ENCODE results near the gene ENDOV.

ENDOV gene

DNA sequence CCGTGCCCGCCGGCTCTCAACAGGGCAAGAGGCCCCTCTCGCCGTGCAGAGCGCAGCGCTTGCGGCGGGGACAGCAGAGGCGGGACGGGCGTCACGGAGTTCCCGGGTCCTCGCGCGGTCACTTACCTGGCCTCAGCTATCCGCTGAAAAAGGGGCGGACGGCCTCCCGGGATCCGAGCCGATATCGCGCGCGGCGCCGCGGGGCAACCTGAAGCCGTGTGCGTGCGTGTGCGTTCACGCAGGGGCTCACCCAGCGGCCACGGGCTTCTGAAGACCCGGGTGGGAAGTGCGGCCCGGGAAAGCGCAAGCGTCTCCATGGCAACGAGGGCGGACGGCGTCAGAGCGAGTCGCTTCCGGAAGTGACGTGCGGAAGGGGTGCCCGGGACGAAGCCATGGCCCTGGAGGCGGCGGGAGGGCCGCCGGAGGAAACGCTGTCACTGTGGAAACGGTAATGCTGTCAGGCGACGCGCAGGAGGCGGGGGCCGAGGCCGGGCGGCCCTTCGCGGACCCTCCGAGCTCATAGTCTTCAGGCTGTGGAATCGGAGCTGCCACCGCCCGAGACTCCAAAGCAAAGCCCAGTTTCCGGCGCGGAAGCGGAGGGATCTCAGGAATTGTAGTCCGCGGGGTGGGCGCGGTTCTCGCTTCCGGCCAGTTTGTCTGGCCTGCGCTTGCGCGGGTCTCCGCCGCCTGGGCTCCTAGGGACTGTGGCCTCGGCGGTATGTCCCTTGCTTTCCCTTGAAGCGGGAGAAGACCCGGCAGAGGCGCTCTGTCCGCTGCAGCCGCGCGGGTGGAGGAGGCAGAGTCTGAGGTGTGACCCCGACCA is at the start of gene ENDOV:
TSS of gene ENDOV (plus strand) at position 365 of the 823 bp plus-strand sequence. CDS start at position 393, 28 bp downstream.
- DNase-seq (ENCODE audit: low read depth in 2 of 2), result peak; percentile 87 to 88

DNA sequence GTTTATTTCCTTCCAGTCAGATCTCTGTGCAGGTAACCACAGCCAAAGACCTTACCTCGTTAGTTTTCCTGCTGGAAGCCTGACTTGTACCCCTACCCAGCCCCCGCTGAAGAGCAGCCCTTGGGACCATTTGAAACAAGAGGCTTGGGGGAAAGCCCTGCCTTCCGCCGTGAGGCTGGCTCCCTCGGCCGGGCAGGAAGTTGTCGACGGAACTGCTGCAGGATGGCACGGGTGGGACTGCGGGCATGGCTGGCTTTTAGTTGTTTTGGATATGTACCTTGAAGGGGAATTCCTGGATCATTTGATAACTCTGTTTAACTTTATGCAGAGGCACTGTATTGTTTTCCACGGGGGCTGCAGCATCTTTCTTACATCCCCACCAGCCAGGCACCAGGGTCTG is 49.0 kb upstream of the ENDOV start:
- no peak for DNase-seq (ENCODE audit: low read depth in 2 of 2)

DNA sequence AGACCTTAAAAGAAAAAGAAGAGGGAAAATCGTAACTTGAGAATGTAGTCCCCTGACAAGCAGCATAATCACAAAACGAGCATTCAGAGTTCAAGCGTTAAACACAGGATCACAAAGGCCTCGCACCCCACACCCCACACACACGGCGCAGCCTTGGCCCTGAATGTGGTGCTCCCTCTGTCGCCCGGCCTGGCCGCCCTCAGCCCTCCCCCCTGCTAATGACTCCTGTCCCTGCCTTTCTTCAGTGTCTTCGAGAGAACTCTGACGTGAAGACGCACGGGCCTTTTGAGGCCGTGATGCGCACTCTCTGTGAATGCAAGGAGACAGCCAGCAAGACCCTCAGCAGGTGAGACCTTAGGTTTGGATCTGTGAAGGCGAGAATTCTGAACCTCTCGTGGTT is 47.5 kb upstream of the ENDOV start:
- DNase-seq (ENCODE audit: low read depth in 2 of 2), result no peak

DNA sequence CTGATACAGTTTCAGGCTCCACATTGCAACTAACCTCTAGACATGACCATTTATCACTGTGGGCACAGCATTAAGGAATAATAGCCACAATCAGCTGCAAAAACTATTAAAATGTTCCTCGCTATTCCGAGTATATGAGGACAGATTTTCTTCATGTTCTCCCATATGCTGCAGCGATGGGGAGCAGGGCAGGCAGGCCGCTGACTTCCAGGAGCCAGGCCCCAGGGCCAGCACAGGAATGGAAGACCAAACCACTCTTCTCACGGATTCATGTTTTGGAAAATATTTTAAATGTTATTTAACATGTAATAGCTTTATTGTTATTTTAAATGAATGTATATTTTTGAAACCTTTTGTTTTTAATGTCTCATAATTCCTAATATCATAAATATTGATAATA is 43.8 kb upstream of the ENDOV start:
- no peak for DNase-seq (ENCODE audit: low read depth in 2 of 2)

DNA sequence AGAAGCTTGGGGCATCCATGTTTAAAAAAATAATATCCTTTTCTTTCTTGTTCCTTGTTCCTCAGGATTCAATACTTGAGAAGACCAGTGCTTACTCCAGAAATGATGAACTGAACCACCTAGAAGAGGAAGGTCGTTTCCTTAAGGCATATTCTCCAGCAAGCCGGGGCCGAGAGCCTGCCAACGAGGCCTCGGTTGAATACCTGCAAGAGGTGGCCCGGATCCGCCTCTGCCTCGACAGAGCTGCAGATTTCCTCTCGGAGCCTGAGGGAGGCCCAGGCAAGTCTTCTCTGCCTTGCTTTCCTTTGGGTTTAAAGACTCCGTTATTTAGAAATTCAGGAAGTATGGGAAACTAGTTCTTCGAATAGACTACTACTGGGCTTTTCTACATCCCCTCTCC is 42.5 kb upstream of the ENDOV start:
- no peak for DNase-seq (ENCODE audit: low read depth in 2 of 2)

DNA sequence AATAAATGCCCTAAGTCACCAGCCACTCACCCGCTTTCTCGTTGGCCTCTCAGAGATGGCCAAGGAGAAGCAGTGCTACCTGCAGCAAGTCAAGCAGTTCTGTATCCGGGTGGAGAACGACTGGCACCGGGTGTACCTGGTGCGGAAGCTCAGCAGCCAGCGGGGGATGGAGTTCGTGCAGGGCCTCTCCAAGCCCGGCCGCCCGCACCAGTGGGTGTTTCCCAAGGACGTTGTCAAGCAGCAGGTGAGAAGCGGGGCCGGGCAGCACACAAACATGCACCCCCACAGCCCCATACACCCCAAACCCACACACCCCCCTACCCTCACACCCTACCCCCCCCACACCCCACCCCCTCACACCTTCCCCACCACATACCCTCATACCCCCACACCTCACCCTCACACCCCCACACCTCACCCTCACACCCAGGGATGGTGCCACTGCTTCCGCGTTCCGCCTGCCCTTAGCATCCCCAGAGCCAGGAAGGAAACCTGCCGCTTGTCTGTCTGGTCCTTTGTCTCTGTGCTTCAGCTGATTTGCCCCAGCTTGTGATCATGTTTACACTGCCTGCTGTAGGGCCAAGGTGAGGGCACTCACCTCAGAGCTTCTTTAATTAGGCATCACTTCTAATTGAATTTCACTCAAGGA is 41.9 kb upstream of the ENDOV start:
- no peak for DNase-seq (ENCODE audit: low read depth in 2 of 2)

DNA sequence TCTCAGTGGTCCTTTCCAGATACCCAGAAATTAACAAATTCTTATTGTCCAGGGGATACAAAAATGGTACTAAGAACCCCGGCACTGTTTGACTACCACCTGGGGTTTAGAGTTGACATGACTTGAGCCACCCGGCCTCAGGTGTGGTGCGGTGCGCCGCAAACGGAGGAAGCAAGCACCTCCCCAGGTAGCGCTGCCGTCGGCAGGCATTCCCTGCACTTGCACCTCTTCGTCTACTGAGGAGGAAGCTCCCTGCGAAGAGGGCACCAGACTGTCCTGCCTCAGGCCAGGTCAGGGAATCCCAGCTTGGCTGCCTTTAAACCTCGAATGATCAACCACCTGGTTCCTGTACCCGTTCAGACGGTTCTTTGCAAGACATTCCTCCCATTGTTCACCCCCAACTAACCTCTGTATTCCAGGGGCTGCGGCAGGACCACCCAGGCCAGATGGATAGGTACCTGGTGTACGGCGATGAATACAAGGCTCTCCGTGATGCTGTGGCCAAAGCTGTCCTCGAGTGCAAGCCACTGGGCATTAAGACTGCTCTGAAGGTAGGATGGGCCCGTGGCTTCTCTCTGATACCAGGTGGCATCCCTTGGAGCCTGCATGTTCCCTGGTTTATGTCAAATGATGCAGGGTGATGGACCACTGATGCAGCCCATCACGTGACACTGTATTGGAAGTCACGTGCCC is 40.8 kb upstream of the ENDOV start:
- no peak for DNase-seq (ENCODE audit: low read depth in 2 of 2)

DNA sequence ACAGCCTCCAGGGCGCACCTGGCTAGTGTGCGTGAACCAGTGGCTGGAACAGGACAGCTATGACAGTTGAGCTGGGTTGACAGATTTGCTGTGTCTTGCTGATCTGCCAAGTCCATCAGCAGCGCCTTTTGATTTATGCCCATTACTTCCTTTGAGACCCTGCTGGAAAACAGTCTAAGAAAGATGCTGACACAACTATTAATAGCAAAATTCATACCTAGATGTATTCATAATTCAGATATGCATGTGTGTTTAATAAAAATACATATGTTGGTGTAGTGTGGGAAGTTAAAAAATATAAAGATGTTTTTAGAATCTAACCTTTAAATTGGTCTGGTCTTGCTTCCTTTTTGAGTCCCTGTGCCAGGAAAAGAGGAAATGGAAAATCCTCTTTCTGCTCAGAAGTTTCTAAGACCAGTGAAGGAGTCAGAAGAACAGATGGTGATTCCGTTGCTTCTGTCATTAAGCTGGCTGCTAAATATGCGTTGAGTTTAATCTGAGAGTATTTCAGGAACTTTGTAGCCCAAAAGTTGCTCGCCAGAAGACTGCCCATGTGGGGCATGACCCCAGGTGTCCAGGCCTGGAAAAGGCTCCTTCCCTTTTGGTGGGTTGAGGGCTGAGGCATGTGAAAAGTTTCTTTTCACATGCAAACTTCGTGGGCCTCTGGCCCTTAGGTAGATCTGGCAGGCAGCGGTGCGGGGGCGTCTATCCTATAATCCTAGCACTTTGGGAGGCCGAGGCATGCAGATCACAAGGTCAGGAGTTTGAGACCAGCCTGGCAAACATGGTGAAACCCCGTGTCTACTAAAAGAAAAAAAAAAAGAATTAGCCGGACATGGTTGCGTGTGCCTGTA is 40.0 kb upstream of the ENDOV start:
- no peak for DNase-seq (ENCODE audit: low read depth in 2 of 2)

DNA sequence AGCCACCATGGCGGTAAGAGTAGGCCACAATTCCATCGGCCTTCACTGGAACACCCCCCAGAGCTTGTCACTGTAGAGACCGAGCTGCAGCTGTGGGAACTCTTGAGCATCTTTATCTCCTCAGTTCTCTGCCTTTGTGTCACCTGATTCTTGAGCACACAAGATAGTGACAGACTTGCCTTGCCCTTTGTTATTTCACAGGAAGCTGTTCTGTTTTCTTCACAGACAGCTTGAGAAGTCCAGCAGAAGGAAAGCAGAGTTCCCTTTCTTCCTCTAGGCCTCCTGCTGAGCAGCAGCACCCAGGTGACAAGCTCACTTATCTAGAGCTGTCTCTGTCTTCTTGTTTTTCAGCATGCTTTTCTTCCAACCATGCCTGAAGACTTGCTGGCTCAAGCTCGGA is 38.4 kb upstream of the ENDOV start:
- DNase-seq (ENCODE audit: low read depth in 2 of 2), result no peak

DNA sequence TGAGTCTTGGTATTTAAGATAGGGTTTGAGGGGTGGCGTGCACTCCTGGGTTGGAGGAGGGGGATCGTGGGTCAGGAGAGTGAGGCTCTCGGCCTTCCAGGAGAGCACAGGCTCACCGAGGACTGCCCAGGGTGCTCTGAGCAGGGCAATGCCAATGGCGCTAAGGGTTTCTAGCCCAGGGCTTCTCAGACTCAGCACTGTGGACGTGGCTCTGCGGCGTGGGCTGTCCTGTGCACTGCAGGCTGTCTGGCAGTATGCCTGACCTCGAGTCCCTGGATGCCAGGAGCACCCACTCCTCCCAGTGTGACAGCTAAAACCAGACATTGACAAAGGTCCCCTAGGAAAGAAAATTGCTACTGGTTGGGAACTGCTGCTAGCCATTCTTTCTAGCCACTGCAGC is 37.2 kb upstream of the ENDOV start:
- no peak for DNase-seq (ENCODE audit: low read depth in 2 of 2)

DNA sequence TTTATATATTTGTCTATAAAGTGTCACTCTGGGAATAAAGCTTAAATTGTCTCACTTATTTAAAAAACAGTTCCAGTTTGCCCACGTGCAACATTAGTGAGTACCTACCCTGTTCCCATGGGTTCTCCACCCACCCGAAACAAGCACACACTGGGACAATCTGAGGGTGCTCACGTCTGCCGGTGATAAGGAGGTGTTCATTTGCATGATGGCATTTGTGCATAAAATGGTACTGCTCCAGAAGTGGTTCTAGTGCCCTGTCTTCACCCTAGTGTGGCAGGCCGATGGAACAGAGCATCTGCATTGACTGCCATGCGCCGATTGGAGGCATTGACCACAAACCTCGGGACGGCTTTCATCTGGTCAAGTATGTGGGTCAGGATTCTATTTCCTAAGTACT is 35.6 kb upstream of the ENDOV start:
- no peak for DNase-seq (ENCODE audit: low read depth in 2 of 2)

DNA sequence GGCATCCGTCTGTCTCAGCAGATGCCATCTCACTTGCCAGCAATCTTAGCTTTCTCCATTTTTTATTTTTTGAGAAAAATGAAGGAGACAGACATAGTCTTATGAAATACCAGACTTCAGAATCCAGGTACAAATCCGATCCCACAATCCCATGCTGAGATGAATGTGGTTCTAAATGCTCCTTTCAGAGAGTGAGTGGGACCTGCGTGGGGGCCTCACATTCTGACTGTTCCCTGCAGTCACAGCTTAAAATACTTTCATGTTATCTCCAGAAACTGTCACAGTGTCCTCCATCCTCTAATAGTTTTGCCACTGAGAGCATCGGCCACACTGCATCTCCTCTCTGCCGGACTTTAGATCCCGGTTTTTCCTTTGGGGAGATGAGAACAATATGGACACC is 34.9 kb upstream of the ENDOV start:
- no peak for DNase-seq (ENCODE audit: low read depth in 2 of 2)

DNA sequence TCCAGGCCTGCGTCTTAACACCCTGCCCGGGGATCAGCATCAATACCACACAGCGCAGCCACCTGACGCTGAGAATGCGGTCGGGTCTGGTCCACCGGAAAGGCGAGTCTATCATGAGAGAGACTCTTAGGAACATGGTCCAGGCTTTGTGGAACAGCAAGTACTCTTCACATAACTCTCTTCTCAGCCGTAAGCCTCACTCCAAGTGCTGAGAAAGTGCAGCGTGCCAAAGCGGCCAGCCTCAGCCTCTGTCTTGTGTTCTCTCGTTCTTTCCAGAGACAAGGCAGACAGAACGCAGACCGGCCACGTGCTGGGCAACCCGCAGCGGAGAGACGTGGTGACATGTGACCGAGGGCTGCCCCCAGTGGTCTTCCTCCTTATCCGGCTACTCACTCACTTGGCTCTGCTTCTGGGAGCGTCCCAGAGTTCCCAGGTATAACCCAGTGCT is 34.4 kb upstream of the ENDOV start:
- DNase-seq (ENCODE audit: low read depth in 2 of 2), result no peak

DNA sequence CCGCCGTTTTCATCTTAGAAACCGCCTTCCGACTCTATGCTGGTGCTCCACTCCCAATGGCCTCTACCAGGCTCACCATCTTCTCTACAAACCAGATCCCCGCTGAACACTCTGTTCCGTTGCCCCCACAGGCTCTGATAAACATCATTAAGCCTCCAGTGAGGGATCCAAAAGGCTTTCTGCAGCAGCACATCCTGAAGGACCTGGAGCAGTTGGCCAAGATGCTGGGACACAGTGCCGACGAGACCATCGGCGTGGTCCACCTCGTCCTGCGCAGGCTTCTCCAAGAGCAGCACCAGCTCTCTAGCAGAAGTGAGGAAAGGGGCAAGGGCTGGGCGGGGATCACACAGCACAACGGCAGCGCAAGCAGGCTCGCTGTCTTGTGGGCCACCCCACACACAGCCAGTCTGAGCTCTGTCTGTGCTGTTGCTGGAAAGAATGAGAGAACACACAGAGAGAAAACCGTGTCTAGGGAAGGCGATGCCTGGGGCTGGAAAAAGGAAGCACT is 33.5 kb upstream of the ENDOV start:
- no peak for DNase-seq (ENCODE audit: low read depth in 2 of 2)

DNA sequence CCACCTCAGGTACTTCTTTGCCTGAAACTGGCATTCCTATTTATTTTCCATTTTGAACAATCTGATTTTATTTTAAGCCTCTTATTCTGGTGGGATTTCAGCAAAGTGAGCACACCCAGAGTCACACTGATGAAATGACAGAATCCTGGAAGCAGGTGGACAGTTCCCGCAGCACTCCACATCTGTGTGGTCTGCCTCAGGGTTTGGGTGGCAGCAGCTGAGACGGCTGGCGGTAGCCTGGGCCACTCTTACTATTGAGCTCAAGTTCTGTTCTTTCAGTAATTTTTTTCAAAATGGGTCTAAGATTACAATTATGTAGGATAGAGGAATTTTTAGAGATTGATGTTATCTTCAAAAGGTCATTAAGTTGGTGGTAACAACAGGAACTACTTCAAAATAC is 32.5 kb upstream of the ENDOV start:
- no peak for DNase-seq (ENCODE audit: low read depth in 2 of 2)

DNA sequence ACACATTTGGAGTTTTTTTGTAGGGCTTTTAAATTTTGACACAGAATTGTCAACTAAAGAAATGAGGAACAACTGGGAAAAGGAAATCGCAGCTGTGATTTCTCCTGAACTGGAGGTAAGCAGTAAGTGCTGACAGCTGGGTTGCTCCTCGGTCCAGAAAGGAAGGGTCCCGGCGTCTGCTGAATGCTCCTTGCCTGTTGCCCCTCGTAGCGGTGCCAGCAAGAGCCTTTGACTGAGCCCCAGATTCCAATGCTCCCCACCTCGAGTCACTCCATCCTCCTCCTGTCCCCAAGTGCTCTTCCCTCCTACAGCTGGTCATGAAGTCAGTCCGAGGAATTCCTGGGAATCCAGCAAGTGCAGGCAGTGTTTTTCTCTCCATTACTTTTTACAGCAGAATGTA is 32.0 kb upstream of the ENDOV start:
- no peak for DNase-seq (ENCODE audit: low read depth in 2 of 2)

DNA sequence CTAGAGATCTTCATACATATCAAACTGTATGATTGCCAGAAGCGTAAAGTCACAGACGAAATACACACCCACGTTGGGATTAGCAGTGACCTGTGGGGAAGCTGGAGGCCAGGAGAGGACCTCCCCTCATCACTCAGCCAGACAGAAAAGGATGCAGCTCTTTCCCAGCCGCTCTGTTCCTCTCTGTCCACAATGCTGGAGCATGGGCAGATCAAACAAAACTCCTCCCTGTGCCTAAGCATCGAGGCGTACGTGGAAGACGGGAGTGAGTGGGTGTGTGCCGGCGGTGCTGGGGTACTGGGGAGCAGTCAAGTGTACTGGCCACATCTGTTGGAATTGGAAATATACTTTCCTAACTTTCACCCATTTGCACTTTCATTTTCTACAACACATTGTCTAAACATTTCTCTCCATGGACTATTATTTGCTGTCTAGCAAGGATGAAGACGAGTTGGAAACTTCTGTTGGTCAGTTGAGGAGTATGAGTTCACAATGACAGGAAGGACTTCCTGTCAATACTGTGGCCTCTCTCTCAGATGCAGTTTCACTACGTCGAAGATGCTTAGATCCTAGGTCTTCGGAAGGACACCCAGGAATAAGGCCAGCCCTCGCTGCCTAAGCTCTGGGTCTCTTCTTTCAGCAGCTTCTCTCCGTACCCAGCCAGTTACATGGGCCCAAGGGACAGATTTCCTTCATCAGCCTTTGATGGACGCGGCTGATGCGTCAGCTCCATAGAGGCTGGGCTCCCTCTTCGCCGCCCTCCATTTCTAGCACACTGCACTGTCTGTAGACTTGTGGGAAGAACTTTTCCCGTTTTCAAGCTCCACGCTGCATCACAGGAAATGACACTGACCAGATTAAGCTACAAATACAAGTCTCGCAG is 30.6 kb upstream of the ENDOV start:
- no peak for DNase-seq (ENCODE audit: low read depth in 2 of 2)

DNA sequence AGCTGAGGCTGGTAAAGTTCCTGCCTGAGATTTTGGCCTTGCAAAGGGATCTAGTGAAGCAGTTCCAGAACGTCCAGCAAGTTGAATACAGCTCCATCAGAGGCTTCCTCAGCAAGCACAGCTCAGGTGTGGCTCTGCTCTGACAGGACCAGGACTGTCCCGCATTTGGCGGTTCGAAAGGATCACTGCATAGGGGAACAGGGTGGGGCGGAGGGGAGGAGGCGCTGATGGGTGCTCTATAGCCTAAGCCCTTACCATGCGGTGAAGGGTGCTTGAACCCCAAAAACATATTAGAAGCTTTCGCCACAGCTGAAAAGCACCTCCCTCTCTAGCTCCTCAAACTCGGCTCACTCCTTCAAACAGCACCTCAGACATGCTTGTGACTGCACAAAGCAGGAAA is 29.9 kb upstream of the ENDOV start:
- no peak for DNase-seq (ENCODE audit: low read depth in 2 of 2)

DNA sequence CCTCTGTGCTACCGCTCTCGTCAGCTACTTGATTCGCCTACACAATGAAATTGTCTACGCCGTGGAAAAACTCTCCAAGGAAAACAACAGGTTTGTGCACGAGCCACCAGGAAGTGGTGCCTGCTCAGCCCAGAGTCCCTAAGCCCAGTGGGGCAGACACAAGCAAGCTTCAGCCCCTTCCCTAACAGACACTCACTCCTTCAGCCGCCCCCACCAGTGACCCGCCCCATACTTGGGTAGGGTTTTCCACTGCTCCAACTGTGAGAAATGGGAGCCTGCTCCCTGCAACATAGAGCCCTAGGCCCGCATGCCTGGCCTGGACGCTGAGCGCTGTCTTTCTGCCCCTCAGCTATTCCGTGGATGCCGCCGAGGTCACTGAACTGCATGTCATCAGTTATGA is 28.6 kb upstream of the ENDOV start:
- DNase-seq (ENCODE audit: low read depth in 2 of 2), result no peak

DNA sequence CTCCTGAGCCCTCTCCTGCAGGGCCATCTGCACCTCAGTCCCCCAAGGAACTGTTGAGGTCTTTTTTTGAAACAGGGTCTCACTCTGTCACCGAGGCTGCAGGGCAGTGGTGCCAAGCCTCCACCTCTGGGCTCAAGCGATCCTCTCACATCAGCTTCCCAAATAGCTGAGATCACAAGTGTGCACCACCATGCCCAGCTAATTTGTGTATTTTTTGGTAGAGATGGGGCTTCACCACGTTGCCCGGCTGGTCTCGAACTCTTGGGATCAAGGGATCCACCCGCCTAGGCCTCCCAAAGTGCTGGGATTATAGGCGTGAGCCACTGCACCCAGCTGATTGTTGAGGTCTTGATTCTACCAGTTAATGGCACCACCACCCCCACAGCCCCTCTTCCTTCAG is 27.9 kb upstream of the ENDOV start:
- DNase-seq (ENCODE audit: low read depth in 2 of 2), result no peak

DNA sequence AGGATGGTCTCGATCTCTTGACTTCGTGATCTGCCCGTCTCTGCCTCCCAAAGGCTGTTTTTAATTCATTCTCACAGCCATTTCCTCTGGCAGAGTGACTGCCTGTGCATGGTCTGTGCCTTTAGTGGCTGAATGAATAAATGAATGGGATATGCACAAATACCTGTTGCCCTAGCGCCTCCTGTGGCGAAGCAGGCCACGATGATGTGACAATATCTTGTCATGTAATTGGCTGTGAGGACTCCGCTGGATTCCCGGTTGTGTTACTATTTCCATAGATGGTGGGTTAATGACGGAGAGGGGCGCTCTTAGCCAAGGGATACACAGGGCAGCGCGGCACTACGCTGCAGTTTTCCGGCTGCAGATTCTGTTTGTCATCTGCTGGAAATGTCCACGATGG is 26.8 kb upstream of the ENDOV start:
- no peak for DNase-seq (ENCODE audit: low read depth in 2 of 2)

All from stimulated activated CD8-positive, alpha-beta memory T cell treated with anti-CD3 and anti-CD28 coated beads, Interleukin-15, amount 100 ng/mL, for 48 hours (primary cell).